GM12892 (cell line): ENCODE measurements around the gene PHACTR3.

Source experiments
- POLR2A ChIP-seq: IDR thresholded peaks from 2 replicates; pipeline ENCODE4 v1.6.1; 2011; ENCODE audit warnings: low read depth, low read length, control low read depth
- POLR2AphosphoS5 ChIP-seq: IDR thresholded peaks from 2 replicates; pipeline ENCODE4 v1.6.1; 2011; ENCODE audit warnings: low read depth, low read length, control low read depth

- TF ChIP-seq POLR2AphosphoS5 (no peak), POLR2A (no peak)
Observed at GRCh38 chr20:59845472-59845871, 241.1 kb downstream of the PHACTR3 start.
